Activated naive CD4-positive, alpha-beta T cell treated with anti-CD3 and anti-CD28 coated beads, Interleukin-2, amount 10 ng/mL, durations not matched to agents 7 days and 5 days (primary cell): ENCODE measurements around the gene RBL1.
"Not testable (repeated sequence)": the region's sequence is repeated elsewhere in the genome, so short reads cannot be mapped to it uniquely, and the experiment has no call there.

Experiments used
- CTCF ChIA-PET: fragments of 350-600 bp; sonication (Branson Sonifier 250); formaldehyde crosslinking; loops from one replicate; lab custom pipeline; 2021; ENCODE audit warnings: antibody characterized with exemption; lab: Charles Lee
- DNase-seq: peaks from one replicate; pipeline ENCODE4 v3.0.0-alpha.2; 2020
- H3K27ac Mint-ChIP-seq: one replicate; pipeline ENCODE4 v1.8.0; 2021; ENCODE audit warnings: mild to moderate bottlenecking, moderate library complexity, mixed read lengths
- H3K27me3 Mint-ChIP-seq: one replicate; pipeline ENCODE4 v1.8.0; 2021; ENCODE audit warnings: mild to moderate bottlenecking, mixed read lengths
- H3K36me3 Mint-ChIP-seq: one replicate; pipeline ENCODE4 v1.8.0; 2021; ENCODE audit warnings: mixed read lengths
- H3K4me1 Mint-ChIP-seq: one replicate; pipeline ENCODE4 v1.8.0; 2021; ENCODE audit warnings: mixed read lengths
- H3K4me3 Mint-ChIP-seq: one replicate; pipeline ENCODE4 v1.8.0; 2021; ENCODE audit warnings: mild to moderate bottlenecking, moderate library complexity, mixed read lengths
- H3K9me3 Mint-ChIP-seq: one replicate; pipeline ENCODE4 v1.8.0; 2021; ENCODE audit warnings: mixed read lengths

The RBL1 gene

GRCh38 chr20:36994221-36994620 lies 101.6 kb downstream of the RBL1 start:
- Mint-ChIP-seq H3K9me3 (peaks cover 20% of the 10 kb centered on the region), H3K4me1 (peaks cover 37% of the 10 kb centered on the region), H3K36me3 (peaks cover 70% of the 10 kb centered on the region)
- CTCF ChIA-PET = interaction anchor here (1.5 to 1.7 kb wide), 2 partner anchors 11 to 14 kb away, joined by 4 to 5 read pairs; no protein-coding TSS in a partner anchor
- not testable (repeated sequence) for H3K27me3 Mint-ChIP-seq, H3K27ac Mint-ChIP-seq, H3K4me3 Mint-ChIP-seq, DNase-seq

DNA sequence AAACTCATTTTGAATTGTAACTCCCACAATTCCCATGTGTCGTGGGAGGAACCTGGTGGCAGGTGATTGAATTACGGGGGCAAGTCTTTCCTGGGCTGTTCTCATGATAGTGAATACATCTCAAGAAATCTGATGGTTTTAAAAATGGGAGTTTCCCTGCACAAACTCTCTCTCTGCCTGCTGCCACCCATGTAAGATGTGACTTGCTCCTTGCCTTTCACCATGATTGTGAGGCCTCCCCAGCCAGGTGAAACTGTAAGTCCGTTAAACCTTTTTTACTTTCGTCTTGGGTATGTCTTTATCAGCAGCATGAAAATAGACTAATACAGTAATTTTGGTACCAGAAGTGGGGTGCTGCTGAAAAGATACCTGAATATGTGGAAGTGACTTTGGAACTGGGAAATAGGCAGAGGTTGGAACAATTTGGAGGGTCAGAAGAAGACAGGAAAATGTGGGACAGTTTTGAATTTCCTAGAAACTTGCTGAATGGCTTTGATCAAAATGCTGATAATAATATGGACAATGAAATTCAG lies 102.9 kb downstream of the RBL1 start:
- H3K27ac Mint-ChIP-seq = peak overlapping the region; percentile 31

DNA sequence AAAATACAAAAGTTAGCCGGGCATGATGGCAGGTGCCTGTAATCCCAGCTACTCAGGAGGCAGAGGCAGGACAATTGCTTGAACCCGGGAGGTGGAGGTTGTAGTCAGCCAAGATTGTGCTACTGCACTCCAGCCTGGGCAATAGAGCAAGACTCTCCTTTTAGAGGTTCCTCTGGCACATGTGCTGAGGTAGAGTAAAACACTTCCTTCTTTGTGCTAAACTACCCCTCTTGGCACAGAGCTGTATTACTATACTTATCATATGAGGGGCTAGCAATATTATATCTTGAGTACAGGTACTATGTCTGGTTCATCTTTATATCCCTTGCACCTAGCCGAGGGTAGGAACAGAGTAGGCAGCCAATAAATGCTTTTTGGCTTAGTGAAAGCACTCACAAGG lies 104.1 kb downstream of the RBL1 start:
- no peaks in the 10 kb centered on the region for H3K27me3 Mint-ChIP-seq

More for the DNA sequence above, 102.9 kb downstream of the RBL1 start:
- Mint-ChIP-seq H3K36me3 (peaks cover 72% of the 10 kb centered on the region), H3K4me1 (peaks cover 41% of the 10 kb centered on the region), H3K9me3 (peaks cover 28% of the 10 kb centered on the region), H3K4me3 (no peak overlapping the region), H3K27me3 (no peaks in the 10 kb centered on the region)
- DNase-seq = no peak
- CTCF ChIA-PET = no interaction called here

GRCh38 chr20:36989797-36990196 lies 106.0 kb downstream of the RBL1 start:
- H3K4me3 Mint-ChIP-seq = no peak overlapping the region
- H3K4me1 Mint-ChIP-seq = peaks cover 43% of the 10 kb centered on the region
- H3K9me3 Mint-ChIP-seq = peaks cover 21% of the 10 kb centered on the region
- DNase-seq = no peak
- peak overlapping the region; percentile 75 for H3K27ac Mint-ChIP-seq
- CTCF ChIA-PET = no interaction called here
- H3K27me3 Mint-ChIP-seq = no peaks in the 10 kb centered on the region
- peaks cover 49% of the 10 kb centered on the region for H3K36me3 Mint-ChIP-seq

More for the DNA sequence above, 104.1 kb downstream of the RBL1 start:
- Mint-ChIP-seq H3K27ac (no peak overlapping the region), H3K36me3 (peaks cover 63% of the 10 kb centered on the region), H3K9me3 (peaks cover 28% of the 10 kb centered on the region), H3K4me3 (no peak overlapping the region), H3K4me1 (peaks cover 45% of the 10 kb centered on the region)
- CTCF ChIA-PET = no interaction called here
- DNase-seq = no peak

DNA sequence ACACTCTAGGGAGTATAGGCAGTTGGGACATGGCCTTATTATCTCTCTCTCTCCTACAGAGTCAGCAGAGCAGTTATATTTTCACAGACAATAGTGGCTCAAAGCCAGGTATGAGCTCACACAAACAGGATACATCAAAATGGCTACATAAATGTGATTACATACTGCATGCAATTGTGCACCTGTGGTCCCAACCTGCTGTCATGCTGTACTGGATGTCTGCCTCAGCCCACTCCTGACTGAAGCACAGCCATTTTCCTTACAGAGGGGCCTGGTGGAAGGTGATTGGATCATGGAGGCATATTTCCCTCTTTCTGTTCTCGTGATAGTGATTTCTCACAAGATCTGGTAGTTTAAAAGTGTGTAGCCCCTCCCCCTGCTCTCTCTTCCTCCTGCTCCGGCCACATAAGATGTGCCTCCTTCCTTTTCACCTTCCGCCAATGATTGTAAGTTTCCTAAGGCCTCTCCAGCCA lies 107.3 kb downstream of the RBL1 start:
- Mint-ChIP-seq H3K27ac (peak overlapping the region; percentile 66), H3K4me3 (peak overlapping the region; percentile 2), H3K4me1 (peaks cover 43% of the 10 kb centered on the region), H3K27me3 (no peaks in the 10 kb centered on the region), H3K9me3 (peaks cover 17% of the 10 kb centered on the region), H3K36me3 (peaks cover 38% of the 10 kb centered on the region)
- CTCF ChIA-PET = no interaction called here
- DNase-seq = peak; percentile 34

- Mint-ChIP-seq H3K4me3 (no peak overlapping the region), H3K9me3 (peaks cover 8% of the 10 kb centered on the region), H3K4me1 (peaks cover 18% of the 10 kb centered on the region), H3K27me3 (no peaks in the 10 kb centered on the region), H3K36me3 (peaks cover 22% of the 10 kb centered on the region), H3K27ac (no peak overlapping the region)
- DNase-seq = no peak
- CTCF ChIA-PET = no interaction called here
Observed at GRCh38 chr20:36984257-36984638, 111.5 kb downstream of the RBL1 start.

DNA sequence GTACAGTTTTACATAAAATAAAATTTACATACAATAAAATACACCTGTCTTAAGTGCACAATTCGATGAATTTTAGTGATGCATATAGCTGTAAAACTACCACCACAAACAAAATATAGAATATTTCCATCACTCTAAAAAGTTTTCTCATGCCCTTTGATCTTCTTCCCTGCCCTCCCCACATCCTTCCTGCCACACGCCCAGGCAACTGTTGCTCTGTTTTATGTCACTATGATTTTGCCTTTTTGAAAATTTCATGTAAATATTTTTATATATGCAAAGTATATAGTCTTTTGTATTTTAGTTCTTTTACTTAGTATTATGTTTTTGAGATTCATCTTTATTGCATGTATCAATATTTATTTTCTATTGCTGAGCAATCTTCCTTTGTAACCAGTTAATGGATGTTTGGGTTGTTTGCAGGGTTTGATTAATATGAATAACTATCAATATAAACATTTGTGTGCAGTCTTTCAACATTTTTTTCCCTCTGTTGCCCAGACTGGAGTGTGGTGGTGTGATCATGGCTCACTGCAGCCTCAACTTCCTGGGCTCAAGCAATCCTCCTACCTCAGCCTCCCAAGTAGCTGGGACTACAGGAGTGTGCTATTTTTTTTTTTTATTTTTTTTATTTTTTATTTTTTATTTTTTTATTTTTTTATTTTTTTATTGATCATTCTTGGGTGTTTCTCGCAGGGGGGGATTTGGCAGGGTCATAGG lies 120.5 kb downstream of the RBL1 start:
- H3K4me1 Mint-ChIP-seq = peaks cover 54% of the 10 kb centered on the region
- H3K27ac Mint-ChIP-seq = peak overlapping the region; percentile 92
- peak overlapping the region; percentile 59 for H3K4me3 Mint-ChIP-seq
- peak; percentile 82 for DNase-seq
- no peaks in the 10 kb centered on the region for H3K9me3 Mint-ChIP-seq
- CTCF ChIA-PET = interaction anchor here (0.7 kb wide), 1 partner anchor 12 kb away, joined by 3 read pairs; no protein-coding TSS in a partner anchor
- no peaks in the 10 kb centered on the region for H3K27me3 Mint-ChIP-seq
- peaks cover 12% of the 10 kb centered on the region for H3K36me3 Mint-ChIP-seq

DNA sequence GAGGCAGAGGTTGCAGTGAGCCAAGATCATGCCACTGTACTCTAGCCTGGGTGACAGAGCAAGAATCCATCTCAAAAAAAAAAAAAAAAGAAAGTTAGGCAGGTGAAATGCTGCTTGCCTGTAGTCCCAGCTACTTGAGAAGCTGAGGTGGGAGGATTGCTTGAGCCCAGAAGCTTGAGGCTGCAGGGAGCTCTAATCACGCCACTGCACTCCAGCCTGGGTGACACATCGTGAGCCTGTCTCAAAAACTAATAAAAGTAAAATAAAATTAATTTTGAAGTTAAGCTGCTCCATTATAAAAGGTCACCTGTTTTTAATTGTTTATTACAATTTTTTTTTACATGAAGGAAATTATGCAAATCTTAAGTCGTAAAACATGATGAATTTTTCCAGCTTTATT lies 121.1 kb downstream of the RBL1 start:
- Mint-ChIP-seq H3K9me3 (peaks cover 5% of the 10 kb centered on the region), H3K4me3 (no peak overlapping the region), H3K4me1 (peaks cover 60% of the 10 kb centered on the region), H3K27ac (peak overlapping the region; percentile 92), H3K27me3 (no peaks in the 10 kb centered on the region), H3K36me3 (peaks cover 18% of the 10 kb centered on the region)
- CTCF ChIA-PET = interaction anchor here (0.7 kb wide), 1 partner anchor 11 kb away, joined by 3 read pairs; no protein-coding TSS in a partner anchor
- peak; percentile 48 for DNase-seq

GRCh38 chr20:36971103-36971502 lies 124.7 kb downstream of the RBL1 start:
- no peak for DNase-seq
- CTCF ChIA-PET = no interaction called here
- H3K4me1 Mint-ChIP-seq = peaks cover 86% of the 10 kb centered on the region
- peaks cover 5% of the 10 kb centered on the region for H3K9me3 Mint-ChIP-seq
- no peak overlapping the region for H3K4me3 Mint-ChIP-seq
- peaks cover 24% of the 10 kb centered on the region for H3K36me3 Mint-ChIP-seq
- H3K27ac Mint-ChIP-seq = peak overlapping the region; percentile 70
- H3K27me3 Mint-ChIP-seq = no peaks in the 10 kb centered on the region

DNA sequence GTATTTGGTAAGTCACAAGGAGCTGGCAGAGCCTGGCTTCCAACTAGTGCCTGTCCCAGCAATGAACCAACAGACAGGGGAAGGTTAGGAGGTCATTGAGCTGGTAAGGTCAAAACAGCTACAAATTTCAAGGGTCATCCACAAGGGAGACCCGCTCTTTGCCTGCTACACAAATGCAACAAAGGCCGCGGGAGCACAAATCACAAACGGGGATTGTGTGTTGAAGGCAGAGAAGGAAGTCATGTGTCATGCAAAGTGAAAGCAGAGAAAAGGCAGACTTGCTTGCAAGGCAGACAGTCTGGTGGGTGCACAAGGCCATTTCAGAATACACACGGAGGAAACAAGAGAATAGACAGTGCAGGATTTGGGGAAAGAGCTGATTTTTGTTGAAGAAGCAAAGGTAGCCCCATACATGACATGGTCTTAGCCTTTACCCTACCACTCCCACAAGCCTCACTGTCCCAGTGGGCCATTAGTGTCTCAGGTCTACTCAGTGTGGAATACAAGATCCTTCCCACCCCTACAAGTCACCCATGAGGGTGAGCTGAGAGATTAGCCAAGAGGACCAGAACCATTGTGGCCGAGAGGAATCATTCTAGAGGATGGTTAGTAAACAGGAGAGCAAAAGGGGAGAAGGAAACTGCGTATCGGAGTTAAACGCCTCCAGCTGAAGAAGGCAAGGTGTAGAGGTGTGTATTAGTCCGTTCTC lies 126.2 kb downstream of the RBL1 start:
- Mint-ChIP-seq H3K9me3 (peaks cover 5% of the 10 kb centered on the region), H3K4me1 (peaks cover 76% of the 10 kb centered on the region), H3K27ac (peak overlapping the region; percentile 89), H3K27me3 (no peaks in the 10 kb centered on the region), H3K36me3 (peaks cover 24% of the 10 kb centered on the region), H3K4me3 (peak overlapping the region; percentile 52)
- CTCF ChIA-PET = interaction anchor here (0.5 to 0.6 kb wide), 2 partner anchors 34 to 247 kb away, joined by 3 read pairs; no protein-coding TSS in a partner anchor
- peak; percentile 61 for DNase-seq

GRCh38 chr20:36969051-36969450 lies 126.7 kb downstream of the RBL1 start:
- CTCF ChIA-PET = interaction anchor here (0.6 kb wide), 1 partner anchor 33 kb away, joined by 3 read pairs; no protein-coding TSS in a partner anchor
- H3K27ac Mint-ChIP-seq = peak overlapping the region; percentile 89

DNA sequence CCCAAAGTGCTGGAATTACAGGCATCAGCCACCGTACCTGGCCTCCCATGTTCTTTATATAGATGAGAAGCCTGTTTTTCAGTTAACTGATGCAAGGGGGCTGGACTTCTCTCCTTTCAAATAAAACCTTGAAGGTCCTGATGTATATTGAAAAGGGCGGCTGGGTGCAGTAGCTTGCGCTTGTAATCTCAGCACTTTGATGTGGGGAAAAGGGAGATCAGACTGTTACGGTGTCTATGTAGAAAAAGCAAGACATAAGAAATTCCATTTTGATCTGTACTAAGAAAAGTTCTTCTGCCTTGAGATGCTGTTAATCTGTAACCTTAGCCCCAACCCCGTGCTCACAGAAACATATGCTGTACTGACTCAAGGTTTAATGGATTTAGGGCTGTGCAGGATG lies 128.2 kb downstream of the RBL1 start:
- H3K27ac Mint-ChIP-seq = peak overlapping the region; percentile 89
- H3K27me3 Mint-ChIP-seq = no peaks in the 10 kb centered on the region
- H3K9me3 Mint-ChIP-seq = peaks cover 9% of the 10 kb centered on the region
- H3K4me1 Mint-ChIP-seq = peaks cover 64% of the 10 kb centered on the region
- no peak for DNase-seq
- CTCF ChIA-PET = interaction anchor here (1.2 kb wide), 1 partner anchor 12 kb away, joined by 5 read pairs; no protein-coding TSS in a partner anchor
- peaks cover 28% of the 10 kb centered on the region for H3K36me3 Mint-ChIP-seq
- no peak overlapping the region for H3K4me3 Mint-ChIP-seq

More at GRCh38 chr20:36969051-36969450, 126.7 kb downstream of the RBL1 start:
- no peak for DNase-seq
- Mint-ChIP-seq H3K4me1 (peaks cover 71% of the 10 kb centered on the region), H3K27me3 (no peaks in the 10 kb centered on the region), H3K9me3 (peaks cover 5% of the 10 kb centered on the region), H3K4me3 (peak overlapping the region; percentile 52), H3K36me3 (peaks cover 24% of the 10 kb centered on the region)

DNA sequence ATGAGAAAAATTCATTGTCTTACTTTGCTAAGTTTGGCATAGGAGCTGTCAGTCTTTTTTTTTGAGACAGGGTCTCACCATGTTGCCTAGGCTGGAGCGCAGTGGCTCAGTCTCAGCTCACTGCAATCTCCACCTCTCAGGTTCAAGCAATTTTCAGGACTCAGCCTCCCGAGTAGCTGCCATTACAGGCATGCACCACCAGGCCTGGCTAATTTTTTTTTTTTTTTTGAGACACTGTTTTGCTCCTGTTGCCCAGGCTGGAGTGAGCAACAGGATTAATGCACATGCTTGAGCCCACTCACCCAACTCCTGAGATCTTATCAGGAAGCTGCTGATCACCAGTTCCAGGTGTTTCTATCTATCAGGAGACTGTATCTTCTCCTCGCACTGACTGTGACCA lies 128.8 kb downstream of the RBL1 start:
- CTCF ChIA-PET = interaction anchor here (1.2 kb wide), 1 partner anchor 11 kb away, joined by 5 read pairs; no protein-coding TSS in a partner anchor
- H3K4me3 Mint-ChIP-seq, DNase-seq, H3K27me3 Mint-ChIP-seq: not testable (repeated sequence)
- Mint-ChIP-seq H3K36me3 (peaks cover 30% of the 10 kb centered on the region), H3K9me3 (peaks cover 15% of the 10 kb centered on the region), H3K4me1 (peaks cover 60% of the 10 kb centered on the region), H3K27ac (peak overlapping the region; percentile 89)
